ENCODE measurements around the gene FHOD1. TPM values are rescaled to one million over a fixed set of nuclear protein-coding genes. Genes with fewer than 3 reads are reported as not detected.

Gene FHOD1
- total RNA-seq (2016; rRNA removed; fragmentation: Illumina TruSeq; extraction: Trizol) (10.9 and 20.8 TPM in 2 replicates), polyA plus RNA-seq (2011; rRNA removed) (15.0 and 20.0 TPM in 2 replicates), polyA minus RNA-seq (2011; rRNA and poly(A)+ RNA removed; ENCODE audit: low replicate concordance) (13.4 and 16.3 TPM in 2 replicates), Bru-seq, nascent RNA (percentile 52 among the genes with signal in this experiment), BruChase-seq, experiment 1, labeled RNA remaining after a 6-hour chase (percentile 68 among the genes with signal in this experiment), BruChase-seq, experiment 2, labeled RNA remaining after a 2-hour chase (percentile 58 among the genes with signal in this experiment)
- total RNA-seq (2016; cell fraction: cytosol; rRNA removed; fragmentation: Illumina TruSeq; extraction: Trizol; ENCODE audit: low read depth): 5.1 and 5.8 TPM in 2 replicates
- 8.4 and 24.4 TPM in 2 replicates for total RNA-seq (2016; cell fraction: insoluble cytoplasmic fraction; rRNA removed; fragmentation: Illumina TruSeq; extraction: Trizol)
- 8.8 and 9.7 TPM in 2 replicates for total RNA-seq (2016; cell fraction: membrane; rRNA removed; fragmentation: Illumina TruSeq; extraction: Trizol)
- 34.0 and 35.5 TPM in 2 replicates for total RNA-seq (2016; cell fraction: nucleus; rRNA removed; fragmentation: Illumina TruSeq; extraction: Trizol)
- polyA plus RNA-seq (2011; cell fraction: cytosol; rRNA removed): 3.6 and 6.2 TPM in 2 replicates
- 111 and 166 TPM in 2 replicates for polyA plus RNA-seq (2011; cell fraction: nucleus; rRNA removed)
- polyA plus RNA-seq (2012): 18.8 and 19.0 TPM in 2 replicates
- polyA plus RNA-seq (2016; cell fraction: cytosol; fragmentation: Illumina TruSeq; extraction: Trizol; ENCODE audit: low read depth): 3.2 and 3.7 TPM in 2 replicates
- 8.1 and 13.0 TPM in 2 replicates for polyA plus RNA-seq (2016; cell fraction: insoluble cytoplasmic fraction; fragmentation: Illumina TruSeq; extraction: Trizol; ENCODE audit: low read depth)
- 6.7 and 6.9 TPM in 2 replicates for polyA plus RNA-seq (2016; cell fraction: membrane; fragmentation: Illumina TruSeq; extraction: Trizol; ENCODE audit: low read depth)
- 97.6 and 114 TPM in 2 replicates for polyA plus RNA-seq (2016; cell fraction: nucleus; fragmentation: Illumina TruSeq; extraction: Trizol; ENCODE audit: insufficient read depth, low read depth)
- 7.6 and 12.0 TPM in 2 replicates for polyA minus RNA-seq (2011; cell fraction: cytosol; rRNA and poly(A)+ RNA removed)
- polyA minus RNA-seq (2011; cell fraction: nucleus; rRNA and poly(A)+ RNA removed): 15.7 and 16.7 TPM in 2 replicates
- long read RNA-seq, experiment 1, partial matches to known transcripts: 4 of 6 reads
- long read RNA-seq, experiment 1, other reads (novel, unspliced or antisense): 2 of 6 reads
- long read RNA-seq, experiment 2, transcript FHOD1-201 (22 exons, 3,990 nt): major isoform, 9 of 27 reads
- long read RNA-seq, experiment 2, partial matches to known transcripts: 10 of 27 reads
- long read RNA-seq, experiment 2, other reads (novel, unspliced or antisense): 8 of 27 reads

- Histone ChIP-seq H3K4me1 (ENCODE audit: insufficient read depth, low read length) (peaks cover 54% of the 10 kb centered on the region), H4K20me1 (ENCODE audit: insufficient read depth, low read length) (no peaks in the 10 kb centered on the region), H3K27ac (ENCODE audit: extremely low read length, insufficient read depth, low read length) (peak within 1 kb of the TSS; percentile 73), H3K79me2 (ENCODE audit: insufficient read depth, low read length) (no peaks in the 10 kb centered on the region), H2AFZ (ENCODE audit: low read length) (no peak within 1 kb of the TSS), H3K36me3 (replicated peaks in 1 of 2; ENCODE audit: control insufficient read depth in 1 of 2, insufficient read depth in 2 of 2, low read length in 2 of 2) (peaks cover 0 to 2% of the 10 kb centered on the region in 2 experiments; a peak in 1 of 5 replicates), H3K27me3 (ENCODE audit: control insufficient read depth in 1 of 2, insufficient read depth in 2 of 2, low read length in 2 of 2) (peaks cover 0 to 22% of the 10 kb centered on the region in 2 experiments; a peak in 3 of 5 replicates), H3K4me2 (ENCODE audit: low read depth, low read length) (peak within 1 kb of the TSS; percentile 97), H3K9me3 (ENCODE audit: low read length) (no peaks in the 10 kb centered on the region), H3K9ac (ENCODE audit: insufficient read depth, low read depth, low read length) (peak within 1 kb of the TSS; percentile 69), H3K4me3 (replicated peaks in 1 of 3; ENCODE audit: insufficient read depth in 1 of 3, low read depth in 2 of 3, low read length in 3 of 3) (peak within 1 kb of the TSS; percentile 63 to 85 (median 82))
- ChIA-PET CTCF (ENCODE audit: low intra/inter-chr PET ratio, low total read pairs) (no interaction called here), POLR2A (interaction anchor here (0.5 to 6.1 kb wide), 22 partner anchors 10 to 293 kb away, joined by 3 to 71 read pairs (median 5); partner anchors contain the start of genes ATP6V0D1, HSD11B2, NOL3 and PLEKHG4)
- ATAC-seq (peak; percentile 68), DNase-seq (ENCODE audit: low spot score) (peak; percentile 83), FAIRE-seq (peak; percentile 74)
- in situ Hi-C loops (cut with HindIII; ENCODE audit: extremely low pct_ligation_motif_present, low pct_unique_long_range_greater_than_20kb): no loop called here
- under 1% methylated on average over 43 of the region's 60 CpGs for WGBS (ENCODE audit: low lambda C conversion rate)
- no TSS peak for BruUV-seq (replicated peaks)
- intact Hi-C loops (cut with micrococcal nuclease; ENCODE audit: unreplicated experiment): loop anchor here (1.0 to 2.0 kb wide), 2 partner anchors 20 to 55 kb away; partner anchors contain the start of genes E2F4 and TMEM208
- no peak for TF ChIP-seq ZNF546 (CRISPR knock-in tag; conservative IDR thresholded peaks at IDR 0.05)
- peak; percentile 93 for TF ChIP-seq ZBTB14 (CRISPR knock-in tag; IDR thresholded peaks at IDR 0.05)
- no peak for TF ChIP-seq ZNF24 (IDR thresholded peaks at IDR 0.05)
- no peak for TF ChIP-seq GLMP (CRISPR knock-in tag; IDR thresholded peaks at IDR 0.05; ENCODE audit: borderline replicate concordance)
- TF ChIP-seq HOXA7 (CRISPR knock-in tag; IDR thresholded peaks at IDR 0.05): no peak
- peak; percentile 79; the same call in 1 of the 2 replicates for TF ChIP-seq MXD1 (CRISPR knock-in tag; IDR thresholded peaks at IDR 0.05)
- peak; percentile 26; the same call in 1 of the 2 replicates for TF ChIP-seq ZNF446 (CRISPR knock-in tag; IDR thresholded peaks at IDR 0.05)
- TF ChIP-seq SMC3 (IDR thresholded peaks at IDR 0.05; ENCODE audit: low read length): no peak
- TF ChIP-seq HMG20B (CRISPR knock-in tag; conservative IDR thresholded peaks at IDR 0.05): peak; percentile 20; the same call in 1 of the 2 replicates
- 0 out of 2 replicates have a peak, but pooled peaks have one; percentile 57 for TF ChIP-seq ZSCAN31 (CRISPR knock-in tag; IDR thresholded peaks at IDR 0.05; ENCODE audit: low read depth)
- TF ChIP-seq ZNF883 (CRISPR knock-in tag; IDR thresholded peaks at IDR 0.05; ENCODE audit: not compliant biosample characterization): peak; percentile 76
- 0 out of 2 replicates have a peak, but pooled peaks have one; percentile 42 for TF ChIP-seq TSC22D2 (CRISPR knock-in tag; IDR thresholded peaks at IDR 0.05; ENCODE audit: borderline replicate concordance)
- TF ChIP-seq REPIN1 (CRISPR knock-in tag; IDR thresholded peaks at IDR 0.05; ENCODE audit: borderline replicate concordance, low read depth): peak; percentile 85; the same call in 1 of the 2 replicates
- no peak for TF ChIP-seq ZNF552 (CRISPR knock-in tag; IDR thresholded peaks at IDR 0.05; ENCODE audit: borderline replicate concordance)
These were observed at the start of gene FHOD1 for GRCh38 chr16:67247192-67248072. Gene FHOD1, minus strand, starts transcription at chr16:67247481. Its CDS starts 71 bp downstream, at chr16:67247410.
